Gastroesophageal sphincter (tissue), 3 donors: Measurements from ENCODE around the gene SHCBP1L.

Experiments used
- CTCF ChIP-seq, 4 experiments: fragments of 200-600 bp in 2 of 4; fragments of 450-650 bp in 2 of 4; sonication (generic) in 1 of 4; IDR thresholded peaks; one replicate each; pipeline ENCODE4 v1.5.1; 2017 to 2019; ENCODE audit warnings: antibody characterized with exemption in 4 of 4, mild to moderate bottlenecking in 2 of 4, moderate library complexity in 2 of 4
- POLR2A ChIP-seq, 2 donors: fragments of 450-650 bp; IDR thresholded peaks; one replicate each; pipeline ENCODE4 v1.6.1; 2017; ENCODE audit warnings: antibody characterized with exemption in 2 of 2, mild to moderate bottlenecking in 2 of 2, moderate library complexity in 1 of 2
- POLR2AphosphoS5 ChIP-seq: sonication (generic); formaldehyde crosslinking; IDR thresholded peaks from one replicate; pipeline ENCODE4 v1.6.1; 2017; ENCODE audit warnings: antibody characterized with exemption

DNA sequence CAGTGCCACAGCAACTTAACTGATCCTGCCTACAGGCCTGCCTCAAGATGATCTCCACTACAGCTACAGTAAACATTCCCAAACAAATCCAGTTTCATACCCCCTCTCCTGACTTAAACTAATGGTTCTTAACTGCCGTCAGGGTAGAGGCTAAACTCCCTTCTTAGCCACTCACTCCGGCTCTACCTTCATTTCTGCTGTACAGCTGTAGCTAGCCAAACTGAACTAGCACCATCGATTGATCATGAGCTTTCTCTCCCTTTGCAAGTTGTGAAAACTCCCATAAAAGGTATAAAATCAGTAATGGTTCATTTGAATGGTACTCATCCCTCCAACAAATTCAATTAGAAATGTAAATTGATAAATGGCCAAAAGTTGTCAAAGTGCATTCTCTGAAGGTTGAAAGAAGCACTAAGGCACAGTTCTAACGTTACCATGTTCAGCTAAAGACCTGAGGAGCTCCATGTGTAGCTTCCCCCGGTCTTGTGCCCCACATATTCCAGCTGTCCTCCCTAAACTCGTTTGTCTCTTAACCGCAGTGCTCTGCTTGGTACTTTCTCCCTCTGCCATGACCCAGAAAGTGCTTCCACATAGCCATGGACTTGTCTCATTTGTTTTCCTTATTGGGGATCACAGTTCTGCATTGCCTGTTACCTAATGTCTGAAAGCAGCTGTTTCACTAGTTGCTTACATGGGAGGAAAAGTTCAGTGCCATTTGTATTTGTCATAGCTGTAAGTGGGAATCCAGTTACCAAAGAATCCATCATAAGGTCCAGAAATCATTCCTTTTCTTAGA, 64.0 kb downstream of the SHCBP1L start:
- TF ChIP-seq CTCF (IDR thresholded peaks at IDR 0.05) (no peak), POLR2AphosphoS5 (peak; percentile 43), POLR2A (IDR thresholded peaks at IDR 0.05) (no peak)
